NCI-H1436 treated with DMSO at 0.1 percent for 48 hours (cell line): ENCODE results near the gene MYO1E.
"Not testable (repeated sequence)": the region's sequence is repeated elsewhere in the genome, so short reads cannot be mapped to it uniquely, and the experiment has no call there.

Experiments used
- DNase-seq: peaks from one replicate; lab custom pipeline; 2025; lab: John Stamatoyannopoulos, UW

Gene MYO1E

DNA sequence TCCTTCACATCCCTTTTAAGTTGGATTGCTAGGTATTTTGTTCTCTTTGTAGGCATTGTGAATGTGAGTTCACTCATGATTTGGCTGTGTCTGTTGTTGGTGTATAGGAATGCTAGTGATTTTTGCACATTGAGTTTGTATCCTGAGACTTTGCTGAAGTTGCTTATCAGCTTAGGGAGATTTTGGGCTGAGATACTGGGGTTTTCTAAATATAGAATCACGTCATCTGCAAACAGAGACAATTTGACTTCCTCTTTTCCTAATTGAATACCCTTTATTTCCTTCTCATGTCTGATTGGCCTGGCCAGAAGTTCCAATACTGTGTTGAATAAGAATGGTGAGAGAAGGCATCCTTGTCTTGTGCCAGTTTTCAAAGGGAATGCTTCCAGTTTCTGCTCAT is 245.4 kb downstream of the MYO1E start:
- not testable (repeated sequence) for DNase-seq

DNA sequence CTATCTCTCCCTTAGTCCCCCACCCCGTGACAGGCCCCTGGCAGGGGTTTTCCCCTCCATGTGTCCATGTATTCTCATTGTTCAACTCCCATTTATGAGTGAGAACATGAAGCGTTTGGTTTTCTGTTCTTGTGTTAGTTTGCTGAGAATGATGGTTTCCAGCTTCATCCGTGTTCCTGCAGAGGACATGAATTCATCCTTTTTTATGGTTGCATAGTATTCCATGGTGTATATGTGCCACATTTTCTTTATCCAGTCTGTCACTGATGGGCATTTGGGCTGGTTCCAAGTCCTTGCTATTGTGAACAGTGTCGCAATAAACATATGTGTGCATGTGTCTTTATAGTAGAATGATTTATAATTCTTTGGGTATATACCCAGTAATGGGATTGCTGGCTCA is 247.0 kb downstream of the MYO1E start:
- DNase-seq, result not testable (repeated sequence)

DNA sequence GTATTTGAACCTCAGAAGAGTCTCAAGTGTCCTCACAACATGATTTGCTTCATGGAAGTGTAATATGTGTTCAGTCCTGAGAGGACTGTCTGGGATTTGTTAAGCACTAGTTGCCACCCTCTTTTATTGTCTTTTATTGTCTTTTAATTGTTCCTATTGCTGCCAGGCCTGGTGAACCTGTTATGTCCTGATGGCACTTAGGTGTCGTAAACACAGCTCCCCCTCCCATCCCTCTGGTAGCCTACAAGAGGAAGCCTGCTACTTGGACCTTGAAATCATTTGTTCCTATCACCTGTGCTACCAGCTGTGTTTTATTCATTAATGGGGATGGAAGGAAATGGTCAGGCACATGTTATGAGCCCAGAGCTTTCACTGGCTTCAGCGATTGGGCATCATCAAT is 248.4 kb downstream of the MYO1E start:
- DNase-seq, result no peak

DNA sequence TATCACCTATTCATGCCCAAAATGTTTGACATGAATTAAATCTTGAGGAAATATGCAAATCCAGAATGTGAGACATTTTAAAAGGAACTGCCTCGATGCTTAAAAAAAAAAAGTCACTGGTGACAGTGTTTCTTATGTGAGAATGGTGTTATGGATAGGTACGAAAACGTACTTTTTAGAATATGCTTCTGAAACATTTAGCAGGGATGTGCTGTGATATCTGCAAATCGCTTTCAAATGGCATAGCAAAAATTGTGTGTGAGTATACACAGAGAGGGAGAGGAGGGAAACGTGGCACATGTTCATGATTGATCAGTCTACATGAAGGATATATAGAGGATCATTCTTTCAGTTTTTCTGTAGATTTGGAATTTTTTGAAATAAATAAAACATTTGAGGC is 251.7 kb downstream of the MYO1E start:
- no peak for DNase-seq

DNA sequence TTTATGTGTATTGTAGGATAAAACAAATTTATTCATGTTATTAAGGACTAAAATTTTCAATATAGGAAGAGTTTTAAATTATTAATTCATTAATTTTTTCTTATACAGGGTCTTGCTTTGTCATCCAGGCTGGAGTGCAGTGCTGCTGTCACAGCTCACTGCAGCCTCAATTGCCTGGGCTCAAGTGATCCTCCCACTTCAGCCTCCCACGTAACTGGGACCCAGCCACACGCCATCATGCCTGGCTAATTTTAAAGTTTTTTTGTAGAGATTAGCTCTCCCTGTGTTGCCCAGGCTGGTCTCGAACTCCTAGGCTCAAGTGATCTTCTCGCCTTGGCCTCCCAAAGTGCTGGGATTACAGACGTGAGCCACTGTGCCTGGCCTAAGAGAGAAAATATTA is 253.0 kb downstream of the MYO1E start:
- DNase-seq, result no peak

DNA sequence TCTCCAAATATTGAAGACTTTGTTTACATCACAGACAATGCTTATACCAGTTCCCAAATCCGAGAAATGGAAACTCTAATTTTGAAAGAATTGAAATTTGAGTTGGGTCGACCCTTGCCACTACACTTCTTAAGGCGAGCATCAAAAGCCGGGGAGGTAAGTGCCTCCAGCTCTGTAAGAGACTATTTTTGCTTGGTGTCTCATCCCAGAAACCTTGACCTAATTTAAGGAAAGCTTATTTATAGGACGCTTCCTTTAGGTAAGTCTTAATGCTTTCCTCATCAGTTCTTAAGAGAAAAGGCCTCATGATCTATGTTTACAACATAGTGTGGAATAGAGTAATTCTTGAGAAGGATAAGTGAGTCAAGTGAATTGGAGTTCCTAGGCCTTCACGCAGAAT is 255.9 kb downstream of the MYO1E start:
- no peak for DNase-seq

DNA sequence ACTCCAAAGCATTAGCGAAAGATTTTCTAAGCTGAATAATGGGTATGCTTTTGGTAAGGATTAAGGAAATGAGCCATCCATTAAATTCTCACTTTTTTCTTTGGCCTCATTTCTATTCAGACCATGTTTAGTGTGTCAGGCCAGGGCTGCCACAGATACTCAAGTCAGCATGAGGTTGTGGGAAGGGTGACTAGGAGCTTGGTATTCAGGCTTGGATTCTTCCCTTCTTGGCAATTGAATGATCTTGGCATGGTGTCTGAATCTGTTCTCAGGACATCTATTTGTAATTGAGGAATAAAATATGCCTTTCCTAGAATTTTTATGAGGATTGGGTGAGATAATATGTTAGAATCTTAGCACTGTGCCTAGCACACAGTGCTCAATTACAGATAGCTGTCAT is 256.5 kb downstream of the MYO1E start:
- DNase-seq, result no peak

DNA sequence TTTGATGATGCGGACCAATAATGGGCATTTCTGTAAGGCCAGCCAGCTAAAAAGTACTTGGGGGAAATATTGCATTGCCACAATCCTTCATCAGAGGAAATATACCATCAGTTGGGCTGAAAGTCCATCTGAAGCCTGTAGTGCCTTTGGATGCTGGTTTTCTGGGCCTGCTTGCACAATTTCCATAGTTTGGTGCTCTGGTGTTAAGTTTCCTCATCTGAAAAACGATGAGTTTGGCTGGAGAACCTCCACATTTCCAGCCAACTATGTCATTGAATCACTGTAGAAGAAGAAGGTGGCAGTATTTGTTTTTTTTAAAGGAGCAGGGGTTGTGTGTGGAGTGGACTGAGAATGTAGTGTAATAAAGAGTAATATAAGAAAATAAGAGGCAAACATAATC is 257.6 kb downstream of the MYO1E start:
- DNase-seq, result no peak

DNA sequence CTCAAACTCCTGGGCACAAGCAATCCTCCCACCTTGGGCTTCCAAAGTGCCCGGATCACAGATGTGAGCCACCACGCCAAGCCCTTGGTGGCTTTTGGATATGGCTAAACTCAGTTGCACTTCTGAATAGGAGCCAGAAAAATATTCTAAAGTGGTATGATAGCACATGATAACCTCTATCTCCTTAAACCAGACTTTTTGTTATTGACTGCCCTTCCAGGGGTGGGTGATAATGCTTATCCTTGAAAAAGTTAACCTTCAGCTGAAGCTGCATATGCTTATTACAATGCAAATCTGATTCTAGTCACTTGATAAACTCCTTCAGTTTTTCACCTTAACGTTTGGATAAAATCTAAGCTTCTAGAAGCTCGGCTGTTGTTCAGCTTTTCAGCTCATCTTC is 261.4 kb downstream of the MYO1E start:
- DNase-seq, result no peak

DNA sequence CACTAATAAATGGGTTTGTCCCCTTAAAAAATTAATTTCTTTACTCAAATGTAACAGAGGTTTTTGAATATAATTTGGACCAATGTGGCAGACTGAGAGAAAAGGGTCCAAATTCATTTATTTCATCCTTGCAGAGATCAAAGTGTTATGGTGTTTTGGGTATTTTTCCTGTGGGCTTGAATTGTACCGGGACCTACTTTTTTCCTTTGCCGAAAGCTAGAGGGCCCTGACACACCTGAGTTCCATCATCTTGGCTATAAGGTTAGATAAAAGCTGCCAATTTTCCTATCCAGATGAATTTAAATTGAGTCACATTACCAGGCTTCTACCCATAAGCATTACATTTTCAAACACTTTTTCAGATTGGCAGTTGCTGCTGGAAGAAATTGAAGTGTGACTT is 266.8 kb downstream of the MYO1E start:
- no peak for DNase-seq

DNA sequence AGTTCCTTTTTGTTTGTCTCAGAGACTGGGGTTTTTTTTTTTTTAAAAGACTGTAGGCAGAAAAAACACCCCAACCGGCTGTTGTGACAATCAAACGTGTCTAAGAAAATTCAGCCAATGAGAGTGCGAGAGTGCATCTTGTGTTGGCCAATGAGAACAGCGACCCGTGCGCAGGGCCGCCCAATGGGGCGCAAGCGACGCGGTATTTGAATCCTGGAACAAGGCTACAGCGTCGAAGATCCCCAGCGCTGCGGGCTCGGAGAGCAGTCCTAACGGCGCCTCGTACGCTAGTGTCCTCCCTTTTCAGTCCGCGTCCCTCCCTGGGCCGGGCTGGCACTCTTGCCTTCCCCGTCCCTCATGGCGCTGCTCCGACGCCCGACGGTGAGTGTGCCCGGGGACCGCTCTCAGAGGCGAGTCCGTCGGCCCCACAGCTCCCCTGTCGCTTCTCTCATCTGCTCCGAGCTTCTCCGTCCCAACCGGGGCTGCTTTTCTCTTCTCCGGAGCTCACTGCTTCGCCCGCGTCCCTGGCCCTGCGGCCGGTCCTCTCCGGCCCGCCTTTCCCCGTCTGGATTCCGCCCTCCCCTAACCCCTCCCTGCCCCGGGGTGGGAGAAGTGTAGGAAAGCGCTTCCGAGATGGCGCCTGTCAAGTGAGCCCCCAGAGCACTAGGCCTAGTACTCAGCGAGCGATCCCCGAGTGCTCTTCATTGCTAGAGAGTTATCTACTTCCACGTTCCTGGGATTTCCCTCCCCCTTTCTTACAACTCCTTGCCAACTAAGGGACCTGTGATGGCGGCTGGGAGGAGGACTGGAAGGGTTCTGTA is 267.5 kb downstream of the MYO1E start, which contains the start of gene CCNB2:
CCNB2 (plus strand) TSS at position 235 of the 821 bp plus-strand sequence; CDS start at position 358, 123 bp downstream.
- peak; percentile 80 for DNase-seq

DNA sequence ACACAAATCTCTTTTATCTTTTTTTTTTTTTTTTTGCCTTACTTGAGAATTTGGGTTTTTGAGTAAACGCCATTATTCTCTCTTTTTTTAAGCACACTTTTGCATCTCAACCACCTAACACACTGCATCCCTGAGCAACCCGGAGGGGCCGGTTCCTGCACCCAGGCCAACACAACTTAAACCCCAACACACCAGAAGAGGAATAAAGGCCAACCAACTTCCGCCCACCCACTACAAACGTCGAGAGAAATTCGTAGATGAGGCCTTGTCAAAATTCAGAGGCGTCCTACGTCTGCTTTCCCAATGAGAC is 268.1 kb downstream of the MYO1E start:
- DNase-seq, result no peak

DNA sequence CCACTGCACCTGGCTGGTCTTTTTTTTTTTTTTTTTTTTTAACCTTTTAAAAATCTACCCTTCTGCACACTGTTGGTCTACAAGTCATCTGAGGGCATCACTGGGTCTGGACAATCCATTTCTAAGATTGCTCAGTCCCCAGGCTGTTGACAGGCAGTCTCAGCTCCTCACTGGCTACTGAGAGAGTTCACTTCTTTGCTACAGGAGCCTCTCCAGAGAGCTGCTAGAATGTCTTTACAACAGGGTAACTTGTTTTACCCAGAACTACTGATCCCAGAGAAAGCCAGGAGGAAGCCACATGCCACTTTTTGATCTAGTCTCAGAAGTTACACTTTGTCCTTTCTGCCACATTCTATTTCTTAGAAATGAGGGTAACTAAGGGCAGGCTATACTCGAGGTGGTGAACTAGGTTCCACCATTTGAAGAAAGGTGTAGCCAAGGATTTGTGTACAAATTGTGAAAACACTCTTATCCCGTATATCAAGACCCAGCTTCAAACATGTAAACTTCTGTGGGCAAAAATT is 273.4 kb downstream of the MYO1E start:
- DNase-seq, result no peak

DNA sequence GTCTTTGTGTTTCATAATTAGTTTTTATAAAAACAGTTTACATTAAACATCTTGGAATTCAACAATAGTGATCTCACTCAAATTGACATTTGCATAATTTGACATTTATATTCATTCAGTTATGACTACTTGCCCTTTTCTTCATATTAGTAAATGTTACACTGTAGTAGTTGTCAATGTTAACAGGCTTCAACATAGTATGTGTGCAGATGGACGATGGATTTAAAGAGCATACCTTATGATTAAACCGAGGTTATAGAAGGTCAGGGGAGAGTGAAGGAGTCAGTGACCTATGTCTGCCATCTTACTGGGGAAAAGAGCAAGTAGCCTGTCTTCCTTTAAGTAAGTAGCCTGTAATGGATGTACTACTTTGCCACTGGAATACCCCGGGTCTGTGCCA is 276.2 kb downstream of the MYO1E start:
- no peak for DNase-seq

DNA sequence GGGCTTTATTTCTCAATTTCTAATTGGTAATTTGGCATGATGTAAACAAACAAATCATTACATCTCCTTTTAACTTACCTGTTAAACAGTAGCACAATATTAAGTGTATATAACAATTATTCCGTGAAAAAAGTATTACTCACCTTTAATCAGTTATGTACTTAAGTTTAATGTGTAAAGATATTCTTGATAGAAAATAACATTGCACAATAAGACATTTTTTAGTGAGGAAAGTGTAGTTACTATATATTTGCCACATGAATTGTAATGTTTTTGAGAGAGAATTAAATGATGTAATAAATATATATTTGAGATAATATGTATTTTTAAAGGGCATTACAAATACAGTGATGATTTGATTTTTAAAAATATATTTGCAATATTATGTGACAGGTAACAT is 278.6 kb downstream of the MYO1E start:
- no peak for DNase-seq

DNA sequence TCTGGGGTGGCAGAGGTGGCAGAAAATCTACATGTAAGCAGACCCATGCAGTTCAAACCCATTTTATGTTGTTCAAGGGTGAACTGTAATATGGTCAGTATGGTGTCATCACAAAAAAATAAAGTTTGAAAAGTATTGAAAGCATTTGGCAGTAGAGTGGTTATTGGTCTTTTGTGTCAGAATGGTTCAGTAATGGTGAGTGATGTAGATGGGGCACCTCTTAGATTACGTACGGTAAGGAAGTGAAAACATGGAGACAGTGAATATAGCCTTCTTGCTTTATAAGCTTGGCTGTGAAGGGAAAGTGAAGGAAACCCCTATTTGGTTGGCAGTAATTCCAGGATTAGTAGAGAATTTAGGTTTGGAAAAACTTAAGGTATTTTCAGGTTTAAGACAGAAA is 284.9 kb downstream of the MYO1E start:
- no peak for DNase-seq
